NCI-H460 (cell line): ENCODE results near the gene CIAO1. TPM values are rescaled to one million over a fixed set of nuclear protein-coding genes. Genes with fewer than 3 reads are reported as not detected.
"Not testable (repeated sequence)": the region's sequence is repeated elsewhere in the genome, so short reads cannot be mapped to it uniquely, and the experiment has no call there.

Source experiments
- DNase-seq: peaks from one replicate; pipeline ENCODE4 v3.0.0-alpha.2; 2016; ENCODE audit warnings: low read depth; ENCODE audit errors: extremely low read depth
- polyA plus RNA-seq: library from polyadenylated mRNA; depleted of rRNA; stranded (reverse); fragments of >200 nt; gene quantifications from 2 replicates; pipeline ENCODE4 v1.2.3, GENCODE V29; 2014; cell fraction: nucleus; rRNA removed
- total RNA-seq: library from RNA; depleted of rRNA; stranded (reverse); fragments of >200 nt; shearing (Covaris generic); gene quantifications from 2 replicates; pipeline ENCODE4 v1.2.3, GENCODE V29; 2014; rRNA removed

Gene CIAO1
- total RNA-seq: 75.0 and 76.9 TPM in 2 replicates
- 195 and 214 TPM in 2 replicates for polyA plus RNA-seq

DNA sequence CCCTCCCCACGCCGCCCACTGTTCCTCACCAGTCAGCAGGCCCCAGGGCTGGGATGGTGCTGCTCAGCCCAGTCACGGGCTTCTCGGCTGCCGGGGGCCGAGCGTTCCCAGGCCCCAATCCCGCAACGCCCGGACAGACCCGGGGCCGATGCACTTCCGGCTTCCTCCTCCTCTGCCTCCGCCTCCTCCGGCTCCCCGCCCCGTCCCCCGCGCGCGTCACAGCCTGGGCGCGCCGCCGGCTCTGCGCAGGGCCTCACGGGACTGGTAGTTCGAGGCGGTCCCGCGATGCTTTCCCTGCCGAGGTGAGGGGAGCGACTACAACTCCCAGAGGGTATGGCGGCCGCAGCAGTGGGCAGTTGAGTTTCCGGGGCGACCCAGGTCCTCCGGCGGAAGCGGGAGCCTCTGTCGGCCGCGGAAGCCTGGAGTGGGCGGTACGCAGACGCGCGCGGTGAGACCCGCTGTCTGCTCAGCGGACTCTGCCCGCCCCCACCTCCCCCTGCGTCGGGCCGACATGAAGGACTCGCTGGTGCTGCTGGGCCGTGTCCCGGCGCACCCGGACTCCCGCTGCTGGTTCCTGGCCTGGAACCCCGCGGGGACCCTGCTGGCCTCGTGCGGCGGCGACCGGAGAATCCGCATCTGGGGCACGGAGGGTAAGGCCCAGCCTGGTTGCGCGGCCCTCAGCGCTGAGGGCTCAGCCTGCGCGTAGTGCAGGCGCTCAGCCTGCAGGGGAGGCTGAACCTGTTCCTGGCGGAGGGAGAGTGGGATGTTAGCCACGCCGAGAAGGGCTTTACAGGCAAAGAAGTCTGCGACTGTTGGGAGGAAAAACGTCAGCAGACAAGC lies at the start of gene CIAO1, which contains the start of gene TMEM127:
CIAO1 (plus strand) TSS at position 386 of the 840 bp plus-strand sequence; CDS start at position 512, 126 bp downstream.
TMEM127 (minus strand) TSS at position 158 of the 840 bp plus-strand sequence. CDS start 616 bp downstream, outside the sequence.
- DNase-seq: peak; percentile 98

DNA sequence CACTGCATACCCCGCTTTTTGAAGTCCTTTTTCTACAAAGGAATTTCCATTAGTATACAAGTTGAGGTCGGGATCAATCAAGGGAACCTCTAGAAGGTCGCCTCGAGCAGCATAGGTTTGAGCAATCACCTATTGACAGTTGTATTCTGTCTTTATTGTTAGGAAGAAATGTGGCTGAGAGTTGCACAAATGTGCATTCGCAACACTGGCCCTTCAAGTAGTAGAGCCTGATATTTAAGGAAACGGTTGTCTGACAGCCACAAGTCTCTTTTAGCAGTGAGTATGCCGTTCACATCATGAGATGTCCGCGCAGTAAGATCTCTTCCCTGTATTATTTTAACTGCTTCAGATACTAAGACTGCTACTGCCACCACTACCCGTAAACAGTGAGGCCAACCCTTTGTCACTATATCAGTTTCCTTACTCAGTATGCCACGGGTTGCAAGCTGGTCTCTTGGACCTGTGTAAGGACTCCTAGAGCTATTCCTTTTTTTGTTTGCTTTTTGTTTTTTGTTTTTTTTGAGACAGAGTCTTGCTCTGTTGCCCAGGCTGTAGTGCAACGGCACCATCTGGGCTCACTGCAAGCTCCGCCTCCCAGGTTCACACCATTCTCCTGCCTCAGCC lies 47.4 kb upstream of the CIAO1 start:
- no peak for DNase-seq

DNA sequence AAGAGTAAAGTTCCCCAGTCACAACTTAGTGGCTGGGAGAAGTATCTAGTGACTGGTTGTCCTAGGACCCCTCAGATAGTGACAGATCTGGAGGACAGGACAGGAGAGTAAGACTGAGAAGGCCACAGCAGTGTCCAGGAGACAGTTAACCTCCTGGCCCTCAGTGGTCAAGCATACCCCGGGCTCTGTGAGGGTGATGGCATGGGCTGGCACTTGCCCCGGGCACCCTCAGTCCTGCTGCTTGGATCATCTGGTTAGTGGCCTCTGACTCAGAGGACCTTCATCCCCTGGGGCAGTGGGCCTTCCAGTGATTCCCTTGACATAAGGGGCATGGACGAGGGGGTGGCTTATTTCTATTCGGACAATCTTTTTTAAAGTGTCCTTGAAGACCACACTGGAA lies 46.1 kb upstream of the CIAO1 start:
- not testable (repeated sequence) for DNase-seq

DNA sequence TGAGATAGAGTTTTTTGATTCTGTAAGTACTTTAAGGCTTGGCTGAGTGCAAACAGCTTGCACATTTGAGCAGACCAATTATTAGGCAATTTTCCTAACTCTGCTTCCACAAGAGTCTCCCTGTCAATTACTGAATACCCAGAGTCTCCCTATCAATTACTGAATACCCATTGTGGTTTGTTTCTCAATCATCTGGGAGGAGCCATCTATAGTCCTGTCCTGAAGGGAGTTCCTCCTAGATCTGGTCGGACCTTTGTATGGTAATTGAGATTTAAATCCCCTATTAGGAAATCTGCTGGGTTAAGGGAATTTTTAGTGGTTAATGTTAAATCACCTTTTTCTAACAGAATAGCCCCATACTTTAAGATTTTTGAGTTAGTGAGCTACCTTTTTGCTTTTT lies 44.9 kb upstream of the CIAO1 start:
- not testable (repeated sequence) for DNase-seq

DNA sequence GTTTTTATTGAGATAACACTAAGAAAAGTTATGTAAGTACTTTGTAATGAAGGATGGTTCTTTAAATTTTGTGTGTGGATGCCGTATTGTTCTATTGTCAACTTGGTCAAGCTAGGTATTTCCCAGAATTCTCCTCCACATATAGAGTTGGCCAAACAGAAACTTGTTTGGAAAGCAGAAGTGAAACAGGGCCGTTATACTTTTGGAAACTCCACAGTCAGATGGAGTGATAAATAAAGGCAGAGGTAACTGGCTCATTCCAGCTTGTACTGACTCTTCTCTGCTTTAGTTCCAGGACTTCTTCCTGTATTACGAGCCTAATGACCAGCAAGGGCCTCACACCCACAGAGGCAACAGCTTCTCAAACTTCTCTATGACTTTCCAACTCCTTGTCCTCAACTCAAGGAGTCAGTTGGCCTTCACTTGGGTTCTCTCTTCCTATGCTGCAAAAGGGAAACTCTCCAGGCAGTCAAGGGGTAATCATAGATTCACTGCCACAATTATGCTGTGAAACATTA lies 41.0 kb upstream of the CIAO1 start:
- DNase-seq: no peak

DNA sequence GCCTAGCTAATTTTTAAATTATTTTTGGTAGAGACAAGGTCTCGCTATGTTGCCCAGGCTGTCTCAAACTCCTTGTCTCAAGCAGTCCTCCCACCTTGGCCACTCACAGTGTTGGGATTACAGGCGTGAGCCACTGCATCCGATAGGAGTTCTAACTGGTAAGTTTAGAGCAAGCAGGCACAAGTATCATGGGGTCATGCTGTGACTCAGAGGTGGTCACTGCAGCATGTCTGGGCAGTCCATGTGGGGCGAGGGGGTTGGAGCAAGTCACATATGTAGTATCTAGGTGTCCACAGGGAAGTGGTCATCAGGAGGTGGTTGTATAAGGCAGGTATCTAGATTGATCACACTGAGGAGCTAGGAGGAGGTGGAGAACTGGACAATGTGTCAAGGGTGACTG lies 34.7 kb upstream of the CIAO1 start:
- no peak for DNase-seq

DNA sequence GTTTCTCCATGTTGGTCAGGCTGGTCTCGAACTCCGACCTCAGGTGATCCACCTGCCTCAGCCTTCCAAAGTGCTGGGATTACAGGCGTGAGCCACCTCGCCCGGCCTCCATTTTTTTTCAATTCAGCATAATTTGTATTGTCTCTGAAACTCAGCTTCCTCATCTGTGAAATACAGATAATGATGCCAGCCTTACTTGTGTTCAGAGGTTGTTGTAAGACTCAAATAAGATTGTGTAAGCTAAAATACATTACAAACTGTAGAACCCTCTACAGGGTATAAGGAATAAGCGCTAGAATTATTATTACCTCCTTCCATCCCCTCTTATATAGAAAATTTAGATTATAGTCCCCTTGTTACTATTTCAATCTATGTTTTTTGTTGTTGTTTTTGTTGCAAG lies 32.6 kb upstream of the CIAO1 start:
- no peak for DNase-seq

DNA sequence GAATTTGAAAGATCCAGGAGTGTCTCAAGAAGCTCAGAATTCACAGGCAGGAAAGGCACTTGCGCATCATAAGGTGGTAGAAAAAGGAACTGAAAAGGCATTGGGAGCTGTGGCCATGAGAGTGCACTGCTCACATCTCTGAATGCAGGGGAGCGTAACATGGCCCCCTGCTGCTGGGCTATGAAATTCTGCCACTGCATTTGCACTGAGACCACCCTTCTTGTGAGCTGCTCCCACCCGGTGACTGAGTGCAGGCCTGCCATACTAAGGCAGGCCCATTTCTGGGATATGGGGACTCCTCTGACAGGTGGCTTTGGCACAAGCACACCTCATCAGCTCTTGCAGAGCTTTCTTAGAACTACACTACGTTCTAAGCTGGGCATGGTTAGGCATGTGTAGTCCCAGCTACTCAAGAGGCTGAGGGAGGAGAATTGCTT lies 32.1 kb upstream of the CIAO1 start:
- no peak for DNase-seq

DNA sequence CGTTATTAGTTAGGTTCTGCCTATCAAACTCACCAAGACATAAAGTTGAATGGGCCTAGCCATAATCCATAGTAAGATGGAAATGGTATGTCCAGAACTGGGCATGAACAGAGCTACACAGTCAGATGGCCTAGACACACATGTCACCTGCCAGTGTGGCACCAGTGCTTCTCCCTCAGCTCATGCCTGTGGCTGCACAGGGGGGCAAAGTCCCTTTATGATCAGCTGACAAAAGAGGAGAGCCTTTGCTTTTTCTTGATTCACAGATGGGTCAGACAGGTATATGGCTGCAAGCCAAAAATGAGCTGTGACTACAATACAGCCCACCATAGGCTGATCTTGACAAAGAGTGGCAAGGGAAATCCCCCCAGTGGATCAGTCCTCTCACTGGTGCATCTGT lies 29.1 kb upstream of the CIAO1 start:
- DNase-seq: no peak

DNA sequence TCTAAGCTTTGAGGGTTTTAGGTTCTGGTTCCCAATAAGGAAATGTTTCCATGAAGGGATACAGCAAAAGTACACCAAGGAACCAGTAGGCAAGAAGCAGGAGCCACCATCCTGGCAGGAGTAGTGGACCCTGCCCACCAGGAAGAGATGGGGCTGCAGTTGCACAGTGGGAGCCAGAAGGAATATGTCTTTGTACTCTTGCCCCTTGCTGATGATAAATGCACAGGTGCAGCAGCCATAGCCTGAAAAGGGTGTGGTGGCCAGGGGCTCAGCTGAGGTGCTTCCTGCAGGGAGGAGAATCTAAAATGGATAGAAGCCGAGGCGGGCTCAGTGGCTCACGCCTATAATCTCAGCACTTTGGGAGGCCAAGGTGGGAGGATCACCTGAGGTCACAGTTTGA lies 27.8 kb upstream of the CIAO1 start:
- DNase-seq: no peak

DNA sequence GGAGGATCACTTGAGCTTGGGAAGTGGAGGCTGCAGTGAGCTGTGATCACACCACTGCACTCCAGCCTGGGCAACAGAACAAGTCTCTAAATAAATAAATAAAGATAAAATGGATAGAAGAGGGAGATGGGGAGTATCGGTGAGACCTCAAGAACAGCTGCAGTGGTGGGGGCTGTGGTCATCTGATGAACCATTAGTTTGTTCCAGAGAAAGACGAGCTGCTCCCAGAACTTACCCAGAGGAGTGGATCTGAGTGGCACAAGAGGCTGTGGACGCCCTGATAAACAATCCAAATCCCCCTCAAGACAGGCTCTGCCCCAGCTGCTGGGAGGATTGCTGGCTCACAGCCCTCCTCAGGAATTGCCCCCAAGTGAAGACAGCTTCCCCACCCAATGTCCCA lies 26.9 kb upstream of the CIAO1 start:
- DNase-seq: no peak

DNA sequence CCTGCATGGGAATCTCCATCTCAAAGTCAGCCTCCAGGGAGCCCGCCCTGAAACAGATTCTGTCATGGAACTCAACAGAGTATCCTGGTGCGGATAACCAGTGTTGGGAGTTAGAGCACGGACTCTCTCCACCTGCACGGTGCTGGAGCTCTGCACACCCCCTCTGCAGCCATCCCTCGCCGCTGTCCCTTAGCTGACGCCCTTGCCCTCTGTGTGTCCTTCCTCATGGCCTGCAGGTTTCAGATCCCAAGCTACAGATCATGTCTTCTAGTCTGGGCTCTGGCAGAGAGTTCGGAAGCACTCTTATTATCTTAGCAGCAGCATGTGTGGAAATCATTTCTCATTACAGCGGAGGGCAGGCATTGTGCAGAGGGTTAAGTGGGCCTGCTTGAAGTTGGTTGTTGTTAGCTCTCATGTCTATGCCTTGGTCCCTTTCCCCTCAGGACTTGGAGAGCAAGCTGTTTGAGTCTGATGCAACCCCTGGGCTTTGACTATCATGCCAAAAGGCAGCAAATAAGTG lies 26.2 kb upstream of the CIAO1 start:
- no peak for DNase-seq

DNA sequence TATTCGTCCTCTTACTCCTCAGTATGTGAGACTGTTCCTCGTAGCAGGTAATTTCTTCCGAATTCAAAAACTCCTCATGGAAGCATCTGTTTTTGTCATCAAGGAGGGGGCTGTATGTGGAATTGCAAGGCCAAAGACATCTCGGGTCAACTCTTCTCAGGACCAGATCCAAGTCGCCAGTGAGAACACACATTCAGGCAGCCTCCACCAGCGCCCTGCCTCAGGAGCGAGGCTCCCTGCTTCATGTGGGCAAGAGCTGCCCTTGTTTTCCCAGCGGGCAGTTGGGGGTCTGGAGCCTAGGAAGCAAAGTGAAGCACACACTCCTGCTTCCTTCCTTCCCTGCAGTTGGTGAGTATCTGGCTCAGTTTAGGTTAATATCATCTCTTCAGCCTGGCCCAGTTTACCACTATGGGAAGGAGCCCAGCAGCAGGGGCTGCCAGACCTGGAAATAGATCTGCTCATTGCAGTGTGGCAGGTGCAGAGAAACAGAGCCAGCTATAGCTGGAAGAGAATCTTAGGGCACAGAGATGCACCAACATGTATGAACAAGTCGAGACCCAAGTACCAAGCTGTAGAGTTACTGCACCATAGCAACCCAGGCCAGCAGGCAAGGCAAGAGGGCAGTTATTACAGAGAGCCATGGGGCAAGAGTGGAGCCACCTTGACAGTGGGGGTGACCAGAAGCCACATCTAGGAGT lies 25.5 kb upstream of the CIAO1 start:
- DNase-seq: no peak

DNA sequence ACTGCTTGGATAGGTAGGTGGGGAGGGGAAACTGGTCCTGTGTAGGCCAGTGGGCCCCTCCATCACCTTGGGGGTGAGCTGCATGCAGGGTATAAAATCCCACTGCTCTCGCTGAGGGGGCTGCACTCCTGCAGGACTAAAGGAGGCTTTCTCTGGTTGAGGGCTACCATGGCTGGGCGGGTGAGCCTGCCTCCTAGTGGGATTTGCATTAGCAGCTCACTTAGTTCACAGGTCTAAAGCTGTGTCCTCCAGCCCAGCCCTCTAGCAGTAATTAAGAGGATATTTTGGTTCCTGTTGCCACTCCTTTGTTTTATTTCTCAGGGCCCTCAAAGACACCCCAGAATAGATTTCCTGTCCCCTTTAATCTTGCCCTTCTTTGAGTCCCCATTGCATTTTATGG lies 24.8 kb upstream of the CIAO1 start:
- no peak for DNase-seq

DNA sequence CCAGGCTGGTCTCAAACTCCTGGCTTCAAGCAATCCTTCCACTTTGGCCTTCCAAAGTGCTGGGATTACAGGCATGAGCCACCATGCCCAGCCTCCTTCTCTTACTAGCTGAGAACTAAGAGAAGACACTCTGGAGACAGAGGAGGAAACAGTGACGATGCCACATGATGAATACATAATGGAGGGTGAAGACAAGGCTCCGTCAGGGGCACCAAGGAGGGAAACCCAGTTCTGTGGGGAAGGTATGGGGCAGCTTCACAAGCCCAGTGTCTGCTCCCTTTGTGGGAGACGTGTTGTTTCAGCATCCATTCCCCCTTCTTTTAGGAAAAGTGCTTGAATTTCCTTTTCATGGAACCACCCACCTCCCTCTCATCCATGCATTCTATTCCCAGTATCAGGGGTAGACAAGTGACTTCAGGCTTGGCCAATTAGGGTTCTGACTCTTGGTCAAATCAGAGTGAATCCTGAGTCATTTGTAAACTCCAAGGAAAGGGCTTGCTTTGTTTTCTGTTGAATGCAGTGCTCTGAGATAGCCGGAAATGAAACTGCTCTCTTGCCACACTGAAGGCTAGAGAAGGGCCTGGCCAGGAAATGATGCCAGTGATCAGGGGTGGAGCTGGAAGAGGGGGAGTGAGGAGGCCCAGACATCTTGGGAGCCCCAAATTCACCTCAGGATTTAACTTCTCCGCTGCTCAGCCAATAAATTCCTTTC lies 24.0 kb upstream of the CIAO1 start:
- DNase-seq: no peak

DNA sequence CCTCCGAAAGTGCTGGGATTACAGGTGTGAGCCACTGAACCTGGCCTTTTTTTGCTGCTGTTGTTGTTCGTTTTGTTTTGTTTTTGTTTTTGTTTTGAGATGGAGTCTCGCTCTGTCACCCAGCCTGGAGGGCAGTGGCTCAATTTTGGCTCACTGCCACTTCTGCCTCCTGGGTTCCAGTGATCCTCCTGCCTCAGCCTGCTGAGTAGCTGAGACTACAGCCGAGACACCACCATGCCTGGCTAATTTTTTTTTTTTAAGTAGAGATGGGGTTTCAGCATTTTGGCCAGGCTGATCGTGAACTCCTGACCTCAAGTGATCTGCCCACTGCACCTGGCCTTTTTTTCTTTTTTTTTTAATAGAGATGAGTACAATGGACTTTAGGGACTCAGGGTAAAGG lies 22.2 kb upstream of the CIAO1 start:
- DNase-seq: no peak

DNA sequence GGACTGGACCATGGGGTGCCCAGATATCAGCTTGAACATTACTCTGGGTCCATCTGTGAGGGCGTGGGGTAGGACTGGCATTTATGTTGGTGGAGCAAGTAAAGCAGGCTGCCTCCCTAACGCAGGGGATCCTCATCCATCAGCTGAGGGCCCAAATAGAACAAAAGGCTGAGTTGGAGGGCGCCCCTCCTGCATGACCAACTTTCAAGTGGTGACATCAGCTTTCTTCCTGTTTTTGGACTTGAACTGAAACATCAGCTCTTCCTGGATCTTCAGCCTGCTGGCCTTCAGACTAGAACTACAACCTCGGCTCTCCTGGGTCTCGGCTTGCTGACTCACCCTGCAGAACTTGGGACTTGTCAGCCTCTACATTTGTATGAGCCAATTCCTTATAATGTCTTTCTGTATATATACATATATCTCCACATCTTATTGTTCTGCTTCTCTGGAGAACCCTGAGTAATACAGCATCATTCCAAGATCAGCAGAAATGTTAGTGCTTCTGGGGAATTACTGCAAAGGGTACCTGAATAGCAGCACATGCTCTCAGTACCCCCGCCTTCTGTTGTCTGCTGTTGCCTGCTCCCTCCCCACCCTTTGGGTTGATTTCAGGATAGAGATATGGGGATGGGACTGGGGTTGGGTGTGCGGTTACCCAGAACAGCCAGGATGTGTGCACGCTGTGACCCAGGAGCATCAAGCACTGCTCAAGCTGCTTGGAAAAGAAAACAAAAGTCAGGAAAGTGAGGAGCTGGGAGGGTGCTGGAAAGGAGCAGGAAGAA lies 20.2 kb upstream of the CIAO1 start:
- no peak for DNase-seq

DNA sequence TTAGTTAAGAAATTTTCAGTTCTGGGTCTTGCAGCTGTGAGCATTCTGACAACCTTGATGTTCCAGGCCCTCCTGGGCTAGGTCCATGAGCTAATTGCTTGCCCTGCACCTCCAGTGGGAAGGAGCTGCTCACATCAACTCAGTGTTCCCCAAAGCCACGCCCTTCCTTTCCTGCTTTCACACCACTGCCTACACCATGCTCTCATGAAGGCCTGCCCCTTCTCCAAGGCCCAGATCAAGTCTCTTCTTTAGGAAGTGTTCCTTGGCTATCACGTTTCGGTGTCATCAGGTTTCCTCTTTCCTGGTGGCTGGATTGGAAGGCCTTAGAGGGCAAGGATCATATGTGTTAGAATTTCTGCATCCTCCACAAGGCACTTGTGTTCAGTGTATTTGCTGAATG lies 19.0 kb upstream of the CIAO1 start:
- DNase-seq: no peak

DNA sequence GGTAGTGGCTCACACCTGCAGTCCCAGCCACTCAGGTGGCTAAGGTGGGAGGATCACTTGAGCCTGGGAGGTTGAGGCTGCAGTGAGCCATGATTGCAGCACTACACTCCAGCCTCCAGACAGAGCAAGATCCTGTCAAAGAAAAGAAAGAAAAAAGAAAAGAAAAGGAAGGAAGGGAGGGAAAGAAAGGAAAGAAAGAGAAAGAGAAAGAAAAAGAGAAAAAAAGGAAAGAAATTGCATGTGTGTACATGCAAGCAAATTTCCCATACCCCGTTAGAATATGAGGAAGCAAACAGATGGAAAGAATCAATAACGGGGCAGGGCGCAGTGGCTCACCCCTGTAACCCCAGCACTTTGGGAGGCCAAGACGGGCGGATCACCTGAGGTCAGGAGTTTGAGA lies 18.1 kb upstream of the CIAO1 start:
- DNase-seq: no peak
